ENCODE data around the gene NSMCE1.

Gene NSMCE1

GRCh38 chr16:27314986-27315332 lies 46.4 kb upstream of the NSMCE1 start:
- Mint-ChIP-seq H3K9me3 (no peaks in the 10 kb centered on the region), H3K27ac (no peak overlapping the region), H3K27me3 (ENCODE audit: low read depth, poor library complexity) (peaks cover 18% of the 10 kb centered on the region), H3K4me3 (peak overlapping the region; percentile 87), H3K4me1 (peaks cover 50% of the 10 kb centered on the region), H3K36me3 (ENCODE audit: low read depth) (no peaks in the 10 kb centered on the region)
- DNase-seq, result no peak
- TF ChIP-seq CTCF (IDR thresholded peaks at IDR 0.05), result no peak

GRCh38 chr16:27314161-27314723 lies 45.7 kb upstream of the NSMCE1 start:
- H3K4me3 Mint-ChIP-seq, result peak overlapping the region; percentile 87
- H3K27me3 Mint-ChIP-seq (ENCODE audit: low read depth, poor library complexity), result peaks cover 18% of the 10 kb centered on the region
- no peaks in the 10 kb centered on the region for H3K36me3 Mint-ChIP-seq (ENCODE audit: low read depth)
- no peaks in the 10 kb centered on the region for H3K9me3 Mint-ChIP-seq
- peaks cover 46% of the 10 kb centered on the region for H3K4me1 Mint-ChIP-seq
- no peak for DNase-seq
- TF ChIP-seq CTCF (IDR thresholded peaks at IDR 0.05), result no peak
- no peak overlapping the region for H3K27ac Mint-ChIP-seq

GRCh38 chr16:27313422-27314160 lies 45.0 kb upstream of the NSMCE1 start, which contains the start of gene IL4R:
Gene IL4R, plus strand, starts transcription at chr16:27313974. Its CDS starts 26,230 bp downstream, at chr16:27340204.
- peak; percentile 78 for DNase-seq
- Mint-ChIP-seq H3K4me1 (peaks cover 40% of the 10 kb centered on the region), H3K9me3 (no peaks in the 10 kb centered on the region), H3K4me3 (peak within 1 kb of the TSS; percentile 87), H3K27ac (no peak within 1 kb of the TSS), H3K36me3 (ENCODE audit: low read depth) (no peaks in the 10 kb centered on the region), H3K27me3 (ENCODE audit: low read depth, poor library complexity) (peaks cover 16% of the 10 kb centered on the region)
- TF ChIP-seq CTCF (IDR thresholded peaks at IDR 0.05), result no peak

GRCh38 chr16:27312580-27313421 lies 44.2 kb upstream of the NSMCE1 start:
- no peak for DNase-seq
- H3K27ac Mint-ChIP-seq, result no peak overlapping the region
- H3K27me3 Mint-ChIP-seq (ENCODE audit: low read depth, poor library complexity), result peaks cover 14% of the 10 kb centered on the region
- H3K36me3 Mint-ChIP-seq (ENCODE audit: low read depth), result no peaks in the 10 kb centered on the region
- H3K9me3 Mint-ChIP-seq, result peaks cover 5% of the 10 kb centered on the region
- H3K4me1 Mint-ChIP-seq, result peaks cover 33% of the 10 kb centered on the region
- TF ChIP-seq CTCF (IDR thresholded peaks at IDR 0.05), result no peak
- peak overlapping the region; percentile 81 for H3K4me3 Mint-ChIP-seq

- peaks cover 14% of the 10 kb centered on the region for H3K27me3 Mint-ChIP-seq (ENCODE audit: low read depth, poor library complexity)
- no peak for TF ChIP-seq CTCF (IDR thresholded peaks at IDR 0.05)
- peaks cover 33% of the 10 kb centered on the region for H3K4me1 Mint-ChIP-seq
- peaks cover 8% of the 10 kb centered on the region for H3K9me3 Mint-ChIP-seq
- no peaks in the 10 kb centered on the region for H3K36me3 Mint-ChIP-seq (ENCODE audit: low read depth)
- peak overlapping the region; percentile 17 for H3K4me3 Mint-ChIP-seq
- peak overlapping the region; percentile 57 for H3K27ac Mint-ChIP-seq
- DNase-seq, result no peak
Measured at GRCh38 chr16:27311897-27312303, 43.3 kb upstream of the NSMCE1 start.

All from nephron progenitor cell (in vitro differentiated cells).